ENCODE data around the gene ATP2C2. TPM values are rescaled to one million over a fixed set of nuclear protein-coding genes. Genes with fewer than 3 reads are reported as not detected.

The ATP2C2 gene
- polyA plus RNA-seq, 1 of the 3 experiments (the other 2 are of a cell fraction): 0.33 TPM

- Histone ChIP-seq H3K36me3 (replicated peaks in 1 of 2; ENCODE audit: control insufficient read depth in 1 of 2, insufficient read depth in 2 of 2, low read length in 1 of 2) (peaks cover 6 to 9% of the 10 kb centered on the region in 2 experiments), H3K9me2 (no peaks in the 10 kb centered on the region), H3K9ac (no peak overlapping the region), H3K79me2 (ENCODE audit: insufficient read depth) (no peaks in the 10 kb centered on the region), H3K4me3 (ENCODE audit: low read depth in 2 of 2, low read length in 1 of 2) (no peak overlapping the region), H4K20me1 (ENCODE audit: insufficient read depth) (no peaks in the 10 kb centered on the region), H3K27me3 (ENCODE audit: insufficient read depth) (no peaks in the 10 kb centered on the region), H3K4me2 (no peak overlapping the region), H3K9me3 (no peaks in the 10 kb centered on the region), H3K4me1 (ENCODE audit: control insufficient read depth in 1 of 2, insufficient read depth in 2 of 2, low read depth in 1 of 2, low read length in 1 of 2) (no peaks in the 10 kb centered on the region; a peak in 1 of 4 replicates), H2AFZ (ENCODE audit: low read depth) (no peak overlapping the region), H3F3A (replicated peaks; ENCODE audit: insufficient read depth) (no peaks in the 10 kb centered on the region), H3K27ac (ENCODE audit: low read depth in 2 of 2, low read length in 1 of 2) (no peak overlapping the region)
- CTCF ChIA-PET: interaction anchor here (0.9 to 1.3 kb wide), 3 partner anchors 21 to 274 kb away, joined by 3 to 4 read pairs (median 3); partner anchors contain the start of gene TAF1C
- no peak for TF ChIP-seq CHD2 (IDR thresholded peaks at IDR 0.05; ENCODE audit: low read length, partially characterized antibody)
- TF ChIP-seq TCF12 (IDR thresholded peaks at IDR 0.05): no peak
- no peak for TF ChIP-seq PBX3 (IDR thresholded peaks at IDR 0.05)
- TF ChIP-seq JUND (IDR thresholded peaks at IDR 0.05): no peak
- no peak for TF ChIP-seq CTCF (IDR thresholded peaks at IDR 0.05)
- no peak for TF ChIP-seq FOXM1 (IDR thresholded peaks at IDR 0.05; ENCODE audit: low read depth)
- no peak for TF ChIP-seq GATA2 (CRISPR knock-in tag; IDR thresholded peaks at IDR 0.05)
- TF ChIP-seq MAX (IDR thresholded peaks at IDR 0.05; ENCODE audit: low read depth): no peak
- POLR2A ChIA-PET: no interaction called here
- 98% methylated on average over 8 of the region's 8 CpGs for WGBS (ENCODE audit: low lambda C conversion rate)
- DNase-seq: no peak
Measured at GRCh38 chr16:84461029-84461412, 92.7 kb downstream of the ATP2C2 start.

GRCh38 chr16:84461413-84462295 lies 93.3 kb downstream of the ATP2C2 start:
- no peaks in the 10 kb centered on the region for H3K9me2 ChIP-seq
- POLR2A ChIA-PET: no interaction called here
- no peaks in the 10 kb centered on the region for H3K27me3 ChIP-seq (ENCODE audit: insufficient read depth)
- no peak overlapping the region for H3K27ac ChIP-seq (ENCODE audit: low read depth in 2 of 2, low read length in 1 of 2)
- CTCF ChIA-PET: interaction anchor here (0.9 to 1.3 kb wide), 3 partner anchors 21 to 275 kb away, joined by 3 to 4 read pairs (median 3); partner anchors contain the start of gene TAF1C
- TF ChIP-seq IRF3 (IDR thresholded peaks at IDR 0.05; ENCODE audit: low read depth, low read length) (no peak), POLR2AphosphoS5 (IDR thresholded peaks at IDR 0.05; ENCODE audit: low read depth, low read length) (no peak), YY1 (IDR thresholded peaks at IDR 0.05; ENCODE audit: low read depth) (no peak), NFIC (IDR thresholded peaks at IDR 0.05; ENCODE audit: borderline replicate concordance) (no peak), USF1 (IDR thresholded peaks at IDR 0.05; ENCODE audit: borderline replicate concordance, low read depth) (no peak), SMC3 (IDR thresholded peaks at IDR 0.05; ENCODE audit: low read depth, low read length) (no peak), EP300 (IDR thresholded peaks at IDR 0.05; ENCODE audit: borderline replicate concordance in 1 of 2, low read depth in 1 of 2, low read length in 1 of 2) (no peak), CHD2 (IDR thresholded peaks at IDR 0.05; ENCODE audit: low read length, partially characterized antibody) (no peak)
- no peaks in the 10 kb centered on the region for H3F3A ChIP-seq (replicated peaks; ENCODE audit: insufficient read depth)
- no peaks in the 10 kb centered on the region for H4K20me1 ChIP-seq (ENCODE audit: insufficient read depth)
- H3K9ac ChIP-seq: no peak overlapping the region
- 92% methylated on average over 24 of the region's 30 CpGs for WGBS (ENCODE audit: low lambda C conversion rate)
- H3K79me2 ChIP-seq (ENCODE audit: insufficient read depth): no peaks in the 10 kb centered on the region
- DNase-seq: no peak
- no peak overlapping the region for H3K4me2 ChIP-seq
- no peaks in the 10 kb centered on the region for H3K9me3 ChIP-seq
- no peaks in the 10 kb centered on the region; a peak in 1 of 4 replicates for H3K4me1 ChIP-seq (ENCODE audit: control insufficient read depth in 1 of 2, insufficient read depth in 2 of 2, low read depth in 1 of 2, low read length in 1 of 2)
- no peak overlapping the region for H3K4me3 ChIP-seq (ENCODE audit: low read depth in 2 of 2, low read length in 1 of 2)
- peaks cover 9 to 12% of the 10 kb centered on the region in 2 experiments for H3K36me3 ChIP-seq (replicated peaks in 1 of 2; ENCODE audit: control insufficient read depth in 1 of 2, insufficient read depth in 2 of 2, low read length in 1 of 2)
- no peak overlapping the region for H2AFZ ChIP-seq (ENCODE audit: low read depth)

Data from SK-N-SH (cell line).